Gastrocnemius medialis (tissue), 4 donors: Measurements from ENCODE around the gene SEMA3D. TPM values are rescaled to one million over a fixed set of nuclear protein-coding genes. Genes with fewer than 3 reads are reported as not detected.

Source experiments
- ATAC-seq, 2 donors: fragments of 150-250 bp; one replicate each; pipeline ENCODE4 v1.9.1; 2016
- DNase-seq, 2 donors: peaks; one replicate each; pipeline ENCODE4 v3.0.0-alpha.2; 2019
- H3K27ac ChIP-seq, 4 donors: fragments of 200-600 bp; sonication (generic); 1 replicate in 1 of 4; 2 replicates in 3 of 4; pipeline ENCODE4 v1.5.1; 2016 to 2018; ENCODE audit warnings: mild to moderate bottlenecking in 2 of 4, moderate library complexity in 1 of 4
- H3K27me3 ChIP-seq, 3 donors: fragments of 200-600 bp; sonication (generic) in 2 of 3; 1 replicate in 1 of 3; 2 replicates in 2 of 3; pipeline versions ENCODE4 v1.5.1 to v1.6.0; 2016 to 2019; ENCODE audit warnings: mild to moderate bottlenecking in 1 of 3, moderate library complexity in 1 of 3
- H3K36me3 ChIP-seq, 2 donors: fragments of 200-600 bp; sonication (generic) in 1 of 2; one replicate each; pipeline ENCODE4 v1.5.1; 2017 to 2018
- H3K4me1 ChIP-seq, 2 donors: fragments of 200-600 bp; sonication (generic) in 1 of 2; one replicate each; pipeline ENCODE4 v1.5.1; 2016 to 2017; ENCODE audit warnings: mild to moderate bottlenecking in 2 of 2
- H3K4me3 ChIP-seq, 4 donors: fragments of 200-600 bp; sonication (generic) in 3 of 4; 1 replicate in 1 of 4; 2 replicates in 3 of 4; pipeline ENCODE4 v1.5.1; 2016 to 2019; ENCODE audit warnings: mild to moderate bottlenecking in 2 of 4
- H3K9me3 ChIP-seq, 3 donors: fragments of 200-600 bp; sonication (generic) in 2 of 3; 1 replicate in 1 of 3; 2 replicates in 2 of 3; pipeline ENCODE4 v1.5.1; 2016 to 2019
- POLR2A ChIP-seq, 2 donors: fragments of 450-650 bp; IDR thresholded peaks; one replicate each; pipeline ENCODE4 v1.6.1; 2017; ENCODE audit warnings: antibody characterized with exemption in 2 of 2, mild to moderate bottlenecking in 2 of 2, moderate library complexity in 2 of 2
- in situ Hi-C, 4 donors: fragments of 200-750 bp; cut with MboI; loops; one replicate each; pipeline versions ENCODE4 v1.15.0 to v1.8.0; 2017; ENCODE audit warnings: low sequenced_read_pairs in 4 of 4
- intact Hi-C: fragments of 100-400 bp; cut with DNase I; formaldehyde crosslinking; loops from one replicate; pipeline ENCODE4 v1.15.1; 2023; ENCODE audit warnings: low total_unique reads
- total RNA-seq, 4 donors: library from RNA; depleted of rRNA; stranded (reverse); fragments of >200 nt; gene quantifications; one replicate each; pipeline versions ENCODE4 v1.1.0 to v1.2.3, GENCODE V29; 2016
- TF ChIP-seq, protein P1 (sequence below), 5 experiments: fragments of 450-650 bp in 3 of 5; fragments of 200-600 bp in 2 of 5; sonication (generic) in 2 of 5; IDR thresholded peaks in 4 of 5; conservative IDR thresholded peaks in 1 of 5; 1 replicate in 4 of 5; 2 replicates in 1 of 5; pipeline ENCODE4 v1.5.1; 2016 to 2019; ENCODE audit warnings: antibody characterized with exemption in 5 of 5, mild to moderate bottlenecking in 3 of 5, moderate library complexity in 3 of 5

SEMA3D gene
- total RNA-seq, 4 donors from 2014 or later, result 0.75 TPM; not detected in 3

DNA sequence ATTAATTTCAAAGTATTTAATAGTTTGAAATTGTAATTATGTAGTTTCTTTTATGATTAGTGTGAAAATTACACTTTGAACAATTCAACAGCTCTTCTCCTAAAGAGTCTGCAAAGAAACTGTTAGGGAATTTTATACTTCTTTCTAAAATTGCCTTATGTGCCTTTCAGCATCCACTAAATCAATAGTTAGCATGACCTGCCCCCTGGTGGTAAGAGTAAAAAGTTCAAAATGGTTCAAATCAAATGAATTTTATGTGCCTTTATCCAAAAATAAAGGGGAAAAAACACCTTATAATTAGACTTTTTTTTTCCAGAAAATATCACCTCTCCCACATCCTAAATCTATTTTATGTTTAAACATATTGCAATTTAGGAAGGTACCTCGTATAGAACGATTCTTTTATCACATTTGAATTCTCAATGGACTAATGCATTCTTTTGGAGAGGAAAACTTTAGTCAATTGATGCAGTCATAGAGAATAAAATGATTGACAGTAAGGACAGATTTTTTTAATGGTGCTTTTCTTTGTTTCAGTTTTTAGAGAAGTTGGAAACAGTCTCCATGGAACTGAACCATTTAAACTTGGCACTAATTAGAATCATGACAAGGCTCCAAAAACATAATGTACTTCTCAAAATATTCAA lies 163.7 kb downstream of the SEMA3D start:
- no peaks in the 10 kb centered on the region for H3K36me3 ChIP-seq
- intact Hi-C loops, result loop anchor here (5.0 kb wide), 1 partner anchor 1086 kb away; no protein-coding TSS in a partner anchor
- no peaks in the 10 kb centered on the region for H3K9me3 ChIP-seq
- H3K27me3 ChIP-seq, result no peaks in the 10 kb centered on the region
- ATAC-seq (no peak), DNase-seq (no peak)
- in situ Hi-C loops, result loop anchor here (5.0 to 25.0 kb wide), 5 partner anchors 528 to 1061 kb away; no protein-coding TSS in a partner anchor
- H3K4me3 ChIP-seq, result no peak overlapping the region
- H3K27ac ChIP-seq, result no peak overlapping the region
- TF ChIP-seq, protein P1, sequence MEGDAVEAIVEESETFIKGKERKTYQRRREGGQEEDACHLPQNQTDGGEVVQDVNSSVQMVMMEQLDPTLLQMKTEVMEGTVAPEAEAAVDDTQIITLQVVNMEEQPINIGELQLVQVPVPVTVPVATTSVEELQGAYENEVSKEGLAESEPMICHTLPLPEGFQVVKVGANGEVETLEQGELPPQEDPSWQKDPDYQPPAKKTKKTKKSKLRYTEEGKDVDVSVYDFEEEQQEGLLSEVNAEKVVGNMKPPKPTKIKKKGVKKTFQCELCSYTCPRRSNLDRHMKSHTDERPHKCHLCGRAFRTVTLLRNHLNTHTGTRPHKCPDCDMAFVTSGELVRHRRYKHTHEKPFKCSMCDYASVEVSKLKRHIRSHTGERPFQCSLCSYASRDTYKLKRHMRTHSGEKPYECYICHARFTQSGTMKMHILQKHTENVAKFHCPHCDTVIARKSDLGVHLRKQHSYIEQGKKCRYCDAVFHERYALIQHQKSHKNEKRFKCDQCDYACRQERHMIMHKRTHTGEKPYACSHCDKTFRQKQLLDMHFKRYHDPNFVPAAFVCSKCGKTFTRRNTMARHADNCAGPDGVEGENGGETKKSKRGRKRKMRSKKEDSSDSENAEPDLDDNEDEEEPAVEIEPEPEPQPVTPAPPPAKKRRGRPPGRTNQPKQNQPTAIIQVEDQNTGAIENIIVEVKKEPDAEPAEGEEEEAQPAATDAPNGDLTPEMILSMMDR (IDR thresholded peaks at IDR 0.05 in 4 of 5, conservative IDR thresholded peaks at IDR 0.05 in 1 of 5), result peak; percentile 42 to 66 (median 55)
- TF ChIP-seq POLR2A (IDR thresholded peaks at IDR 0.05), result no peak
- H3K4me1 ChIP-seq, result no peaks in the 10 kb centered on the region

DNA sequence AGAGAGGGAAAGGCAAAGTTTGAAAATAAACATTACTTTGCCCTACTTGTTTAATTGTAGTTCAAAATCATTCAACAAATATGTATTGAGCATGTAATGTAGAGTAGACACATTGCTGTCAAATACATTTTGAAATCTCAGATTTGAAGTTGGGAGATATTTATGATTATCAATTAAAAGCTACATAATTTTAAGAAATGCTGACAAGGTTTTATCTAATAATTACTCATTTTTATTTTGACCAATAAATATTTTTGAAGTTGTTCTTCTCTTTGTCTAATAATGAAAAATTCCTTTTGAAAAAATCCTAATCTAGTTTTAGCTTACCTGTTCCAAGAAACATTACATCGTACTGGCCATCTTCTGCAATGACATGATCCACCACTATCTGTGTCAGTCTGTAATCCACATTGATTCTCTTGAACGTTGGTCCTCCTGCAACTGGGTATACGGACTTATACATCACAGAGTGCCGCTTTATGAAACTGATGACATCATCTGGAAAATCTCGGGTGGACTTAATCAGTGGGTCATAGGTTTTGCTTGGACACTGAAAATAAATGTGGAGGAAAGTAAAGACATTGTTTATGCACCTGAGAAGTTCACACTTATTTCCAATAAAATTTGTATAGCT lies 164.7 kb downstream of the SEMA3D start:
- Histone ChIP-seq H3K9me3 (no peaks in the 10 kb centered on the region), H3K4me1 (no peaks in the 10 kb centered on the region), H3K27me3 (no peaks in the 10 kb centered on the region), H3K36me3 (no peaks in the 10 kb centered on the region), H3K27ac (no peak overlapping the region), H3K4me3 (no peak overlapping the region)
- TF ChIP-seq POLR2A (IDR thresholded peaks at IDR 0.05), result no peak
- TF ChIP-seq, protein P1 (IDR thresholded peaks at IDR 0.05 in 4 of 5, conservative IDR thresholded peaks at IDR 0.05 in 1 of 5), result no peak
- ATAC-seq (no peak), DNase-seq (no peak)
- in situ Hi-C loops, result loop anchor here (5.0 to 25.0 kb wide), 5 partner anchors 527 to 1060 kb away; no protein-coding TSS in a partner anchor
- intact Hi-C loops, result loop anchor here (5.0 kb wide), 1 partner anchor 1085 kb away; no protein-coding TSS in a partner anchor

DNA sequence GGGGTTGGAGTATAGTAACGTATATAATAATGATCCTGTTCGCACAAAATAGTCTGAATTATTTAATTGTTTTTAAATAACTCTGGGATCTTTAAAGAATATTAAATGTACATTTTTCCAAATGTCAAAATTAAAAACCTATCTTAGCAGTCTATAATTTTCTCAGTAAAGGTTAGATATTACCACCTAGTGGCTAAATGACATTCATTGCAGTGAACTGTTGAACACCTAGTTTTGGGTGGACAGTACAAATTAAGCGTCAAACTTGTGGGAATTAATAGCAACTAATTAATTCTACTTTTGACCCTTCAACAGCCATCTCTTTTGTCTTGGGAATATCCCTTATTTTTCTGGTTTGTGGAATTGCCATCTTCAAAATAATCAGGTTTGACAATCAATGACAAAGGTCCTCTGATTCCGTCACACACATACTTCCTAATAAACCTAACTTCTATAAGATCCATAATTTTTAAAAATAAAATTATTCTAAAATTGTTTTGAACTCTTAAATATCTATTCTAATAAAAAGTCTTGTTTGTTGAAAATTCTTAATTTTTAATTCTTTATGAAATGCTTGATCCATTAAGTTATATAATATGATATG lies 165.7 kb downstream of the SEMA3D start:
- DNase-seq (no peak), ATAC-seq (no peak)
- Histone ChIP-seq H3K4me3 (no peak overlapping the region), H3K27ac (no peak overlapping the region), H3K36me3 (no peaks in the 10 kb centered on the region), H3K9me3 (no peaks in the 10 kb centered on the region), H3K27me3 (no peaks in the 10 kb centered on the region), H3K4me1 (no peaks in the 10 kb centered on the region)
- intact Hi-C loops, result loop anchor here (5.0 kb wide), 1 partner anchor 1084 kb away; no protein-coding TSS in a partner anchor
- TF ChIP-seq POLR2A (IDR thresholded peaks at IDR 0.05), result no peak
- TF ChIP-seq, protein P1 (IDR thresholded peaks at IDR 0.05 in 4 of 5, conservative IDR thresholded peaks at IDR 0.05 in 1 of 5), result peak in 1 of 5 experiments; percentile 28
- in situ Hi-C loops, result loop anchor here (5.0 to 25.0 kb wide), 5 partner anchors 526 to 1059 kb away; no protein-coding TSS in a partner anchor

DNA sequence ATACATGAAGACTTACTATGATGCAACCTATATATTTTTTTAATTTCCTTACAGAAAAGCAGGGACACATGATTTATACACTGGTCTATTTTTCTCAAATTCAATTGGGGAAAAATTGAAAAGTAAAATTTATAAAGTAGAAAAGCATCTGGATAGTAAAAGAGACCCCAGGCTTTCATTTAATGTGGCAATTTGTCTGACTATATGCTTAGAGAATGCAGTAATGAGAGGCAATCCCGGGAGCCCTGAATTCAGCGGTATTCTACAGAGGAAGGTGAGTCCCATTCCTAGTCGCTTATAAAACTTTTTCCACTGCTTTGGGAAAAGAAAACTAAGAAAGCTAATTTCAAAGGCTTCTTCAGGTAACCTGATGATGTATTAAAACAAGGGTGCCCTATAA lies 167.1 kb downstream of the SEMA3D start:
- intact Hi-C loops (loop anchor here (5.0 kb wide), 1 partner anchor 1082 kb away; no protein-coding TSS in a partner anchor), in situ Hi-C loops (loop anchor here (5.0 to 25.0 kb wide), 5 partner anchors 525 to 1057 kb away; no protein-coding TSS in a partner anchor)
- no peaks in the 10 kb centered on the region for H3K9me3 ChIP-seq

More for the DNA sequence above, 167.1 kb downstream of the SEMA3D start:
- DNase-seq (no peak), ATAC-seq (no peak)
- H3K36me3 ChIP-seq, result no peaks in the 10 kb centered on the region
- TF ChIP-seq, protein P1 (IDR thresholded peaks at IDR 0.05 in 4 of 5, conservative IDR thresholded peaks at IDR 0.05 in 1 of 5), result no peak
- no peak for TF ChIP-seq POLR2A (IDR thresholded peaks at IDR 0.05)
- no peak overlapping the region for H3K4me3 ChIP-seq
- no peaks in the 10 kb centered on the region for H3K4me1 ChIP-seq
- no peak overlapping the region for H3K27ac ChIP-seq
- no peaks in the 10 kb centered on the region for H3K27me3 ChIP-seq
